22Rv1 (cell line): ENCODE results near the gene PLXDC2.
"Not testable (repeated sequence)": the region's sequence is repeated elsewhere in the genome, so short reads cannot be mapped to it uniquely, and the experiment has no call there.

Experiments used
- H3K27ac ChIP-seq: fragments of 450-650 bp; 2 replicates; pipeline ENCODE4 v1.5.1; 2017
- ZFX ChIP-seq: fragments of 450-650 bp; IDR thresholded peaks from 2 replicates; pipeline ENCODE4 v1.6.1; 2017; ENCODE audit warnings: antibody characterized with exemption, borderline replicate concordance
- TF ChIP-seq, protein P1 (sequence below): fragments of 450-650 bp; IDR thresholded peaks from 2 replicates; pipeline ENCODE4 v1.5.1; 2017; ENCODE audit warnings: mild to moderate bottlenecking

The PLXDC2 gene

DNA sequence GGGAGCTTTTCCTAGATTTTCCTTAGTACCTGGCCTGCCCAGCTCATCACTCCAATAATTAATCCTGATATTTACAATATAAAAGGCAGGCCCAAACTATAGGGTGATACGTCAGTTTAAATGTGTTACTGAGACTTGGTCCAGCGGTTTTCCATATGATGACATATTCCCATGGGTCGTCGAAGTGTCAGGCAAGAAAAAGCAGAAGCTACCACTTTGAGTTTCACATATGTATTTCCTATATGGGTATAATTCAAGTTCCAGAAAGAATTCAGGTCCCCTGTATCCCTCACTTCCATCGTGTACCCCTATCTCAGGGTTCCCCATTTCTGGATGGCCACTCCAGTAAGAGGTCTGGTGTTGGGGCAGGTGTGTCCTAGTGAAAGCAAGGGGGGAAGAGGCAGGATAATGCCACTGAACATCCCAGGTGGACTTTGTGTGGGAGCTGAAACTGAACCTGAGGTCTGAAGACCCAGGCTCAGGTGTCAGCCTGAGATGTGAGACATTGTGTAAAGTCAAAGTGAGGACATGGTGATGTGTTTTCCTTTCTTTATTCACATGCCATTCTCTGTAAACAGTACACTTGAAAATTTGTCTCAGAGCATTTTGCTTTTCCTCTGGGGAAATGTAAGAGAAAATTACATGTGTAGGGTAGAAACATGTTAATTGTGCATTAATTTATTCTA lies 167.8 kb downstream of the PLXDC2 start:
- no peak for TF ChIP-seq ZFX
- TF ChIP-seq, protein P1, sequence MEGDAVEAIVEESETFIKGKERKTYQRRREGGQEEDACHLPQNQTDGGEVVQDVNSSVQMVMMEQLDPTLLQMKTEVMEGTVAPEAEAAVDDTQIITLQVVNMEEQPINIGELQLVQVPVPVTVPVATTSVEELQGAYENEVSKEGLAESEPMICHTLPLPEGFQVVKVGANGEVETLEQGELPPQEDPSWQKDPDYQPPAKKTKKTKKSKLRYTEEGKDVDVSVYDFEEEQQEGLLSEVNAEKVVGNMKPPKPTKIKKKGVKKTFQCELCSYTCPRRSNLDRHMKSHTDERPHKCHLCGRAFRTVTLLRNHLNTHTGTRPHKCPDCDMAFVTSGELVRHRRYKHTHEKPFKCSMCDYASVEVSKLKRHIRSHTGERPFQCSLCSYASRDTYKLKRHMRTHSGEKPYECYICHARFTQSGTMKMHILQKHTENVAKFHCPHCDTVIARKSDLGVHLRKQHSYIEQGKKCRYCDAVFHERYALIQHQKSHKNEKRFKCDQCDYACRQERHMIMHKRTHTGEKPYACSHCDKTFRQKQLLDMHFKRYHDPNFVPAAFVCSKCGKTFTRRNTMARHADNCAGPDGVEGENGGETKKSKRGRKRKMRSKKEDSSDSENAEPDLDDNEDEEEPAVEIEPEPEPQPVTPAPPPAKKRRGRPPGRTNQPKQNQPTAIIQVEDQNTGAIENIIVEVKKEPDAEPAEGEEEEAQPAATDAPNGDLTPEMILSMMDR, result no peak
- no peak overlapping the region for H3K27ac ChIP-seq

DNA sequence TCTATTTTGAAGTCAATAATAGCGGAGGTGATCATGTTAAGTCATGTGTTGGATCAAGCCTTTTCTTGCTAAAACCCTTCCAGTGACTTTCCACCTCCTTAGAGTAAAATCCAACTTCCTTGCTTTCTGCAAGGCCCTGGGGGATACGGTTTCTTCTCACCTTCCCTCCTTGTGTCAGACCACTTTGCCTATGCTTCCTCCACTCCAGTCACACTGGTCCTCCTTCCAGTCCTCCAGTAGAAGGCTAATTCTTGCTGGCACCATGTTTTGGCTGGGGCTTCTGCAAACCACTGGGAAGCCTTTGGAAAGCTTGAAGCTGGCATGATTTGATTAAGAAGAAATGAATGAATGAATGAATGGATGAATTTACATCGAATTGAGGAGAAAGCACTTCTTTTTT lies 169.5 kb downstream of the PLXDC2 start:
- no peak for TF ChIP-seq ZFX
- TF ChIP-seq, protein P1, result no peak
- H3K27ac ChIP-seq, result no peak overlapping the region

DNA sequence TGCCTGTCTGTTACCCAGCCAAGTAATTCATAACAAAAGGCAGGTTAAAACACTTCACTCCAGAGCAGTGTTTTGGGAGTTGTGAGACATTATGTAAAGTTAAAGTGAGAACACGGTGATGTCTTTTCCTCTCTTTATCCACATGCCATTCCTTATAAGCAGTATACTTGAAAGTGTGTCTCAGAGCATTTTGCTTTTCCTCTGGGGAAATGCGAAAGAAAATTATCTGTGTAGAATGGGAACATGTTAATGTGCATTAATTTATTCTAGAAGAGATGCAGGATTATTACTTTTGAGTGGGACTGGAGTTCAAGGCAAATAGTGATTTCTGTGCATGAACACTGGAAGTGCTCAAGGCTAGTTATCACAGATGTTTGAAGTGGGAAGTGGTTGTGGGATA lies 170.4 kb downstream of the PLXDC2 start:
- no peak overlapping the region for H3K27ac ChIP-seq
- no peak for TF ChIP-seq ZFX
- TF ChIP-seq, protein P1, result no peak

DNA sequence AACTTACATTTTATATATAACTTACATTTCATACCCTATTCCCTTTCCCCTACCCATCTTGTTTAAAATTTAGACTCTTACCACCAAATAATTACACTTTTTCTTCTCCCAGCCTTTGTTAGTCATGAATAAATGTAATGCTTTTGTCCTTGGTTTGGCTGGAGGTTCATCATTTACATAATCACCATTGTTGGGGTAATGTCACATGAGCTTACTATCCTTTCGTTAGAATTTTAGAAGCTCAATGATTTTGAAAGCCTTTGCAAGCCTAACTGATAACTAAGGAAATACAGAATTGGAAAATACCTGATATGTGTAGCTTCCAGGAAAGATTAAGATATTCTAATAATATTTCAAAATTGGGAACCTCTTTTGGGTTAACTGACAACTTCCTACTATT lies 171.7 kb downstream of the PLXDC2 start:
- no peak for TF ChIP-seq ZFX
- TF ChIP-seq, protein P1, result no peak
- H3K27ac ChIP-seq, result no peak overlapping the region

DNA sequence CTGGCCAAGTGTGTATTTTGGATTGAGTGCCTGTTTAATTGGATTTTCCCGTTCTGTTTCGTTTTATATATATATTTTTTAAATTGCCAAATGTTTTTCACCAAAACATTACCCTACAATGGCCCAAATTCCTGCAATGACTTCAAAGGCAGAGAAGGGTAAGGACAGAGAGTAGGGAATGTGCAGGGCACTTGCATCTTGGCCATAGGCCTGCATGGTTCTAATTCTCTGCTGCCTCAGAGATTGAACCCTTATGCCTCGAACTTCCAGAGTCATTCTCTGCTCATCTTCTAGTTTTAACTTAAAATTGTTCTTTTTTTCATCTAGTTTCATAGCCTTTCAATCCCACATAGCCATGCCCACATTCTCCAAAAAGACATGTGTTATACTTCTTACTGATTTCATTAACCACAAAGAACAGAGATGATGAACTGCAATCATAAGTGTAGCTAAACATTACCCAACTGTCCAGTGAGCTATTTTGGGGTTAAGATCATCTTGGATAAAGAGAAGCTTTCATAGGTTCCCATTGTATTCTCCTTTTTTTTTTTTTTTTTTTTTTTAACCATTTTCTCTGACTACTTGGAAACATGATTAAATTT lies 177.6 kb downstream of the PLXDC2 start:
- TF ChIP-seq, protein P1, result no peak
- TF ChIP-seq ZFX, result no peak
- no peak overlapping the region for H3K27ac ChIP-seq

DNA sequence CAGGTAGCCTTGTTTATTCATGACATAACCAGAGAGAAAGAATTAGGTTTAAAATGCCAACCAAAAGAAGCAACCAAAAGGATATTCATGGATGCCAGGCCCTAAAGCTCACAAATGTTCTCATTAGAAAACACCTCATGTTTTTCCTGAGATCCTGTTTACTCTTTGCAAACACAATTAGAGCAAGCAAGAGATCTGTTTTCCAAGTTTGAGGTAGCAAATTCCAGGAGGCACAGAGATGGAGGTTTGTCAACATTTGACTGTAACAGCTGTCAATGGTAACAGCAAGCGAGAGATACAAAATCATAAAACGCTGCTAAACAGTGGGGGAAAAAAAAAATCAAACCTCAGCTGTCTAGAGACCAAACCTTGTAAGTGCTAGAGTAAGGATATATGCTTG lies 182.2 kb downstream of the PLXDC2 start:
- H3K27ac ChIP-seq, result peak overlapping the region; percentile 10
- TF ChIP-seq, protein P1, result no peak
- no peak for TF ChIP-seq ZFX

DNA sequence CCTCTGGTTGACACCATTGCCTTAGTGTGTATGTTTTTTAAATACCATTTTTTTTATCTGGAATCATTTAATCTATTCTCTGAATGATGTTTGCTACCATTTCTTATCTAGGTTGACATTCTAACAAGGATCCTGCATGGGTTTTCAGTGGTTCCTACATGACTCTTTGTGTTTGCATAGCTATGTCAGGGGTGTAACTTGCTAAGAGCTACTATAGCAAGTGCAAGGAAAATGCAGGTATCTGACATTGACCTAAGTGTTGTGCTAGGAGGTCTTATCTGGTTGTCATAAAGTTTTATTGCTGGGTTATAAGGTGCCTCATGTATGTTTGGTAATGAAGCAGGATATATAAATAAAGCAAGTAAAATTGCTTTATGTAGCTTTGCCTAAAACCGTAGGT lies 183.2 kb downstream of the PLXDC2 start:
- H3K27ac ChIP-seq, result no peak overlapping the region; the same call in 1 of the 2 replicates
- TF ChIP-seq ZFX, result no peak
- TF ChIP-seq, protein P1, result no peak

DNA sequence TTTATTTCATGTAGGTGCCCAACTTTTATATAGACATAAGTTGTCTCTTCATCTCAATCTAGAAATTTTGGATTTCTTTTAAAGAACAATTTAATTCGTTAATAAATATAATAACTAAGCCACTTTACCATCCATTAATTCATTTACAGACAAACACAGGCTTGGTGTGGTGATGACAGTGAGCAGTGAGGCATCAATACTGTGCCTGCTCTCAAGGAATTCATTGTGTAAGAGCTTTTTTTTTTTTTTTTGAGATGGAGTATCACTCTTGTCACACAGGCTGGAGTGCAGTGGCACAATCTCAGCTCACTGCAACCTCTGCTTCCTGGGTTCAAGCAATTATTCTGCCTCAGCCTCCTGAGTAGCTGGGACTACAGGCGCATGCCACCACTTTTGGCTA lies 185.8 kb downstream of the PLXDC2 start:
- not testable (repeated sequence) for H3K27ac ChIP-seq
